Hematopoietic multipotent progenitor cell treated with erythropoietin and hydrocortisone succinate and interleukin-3 and kit ligand, for 4 days (in vitro differentiated cells): ENCODE measurements around the gene SVIL.
"Not testable (repeated sequence)": the region's sequence is repeated elsewhere in the genome, so short reads cannot be mapped to it uniquely, and the experiment has no call there.

Experiments used
- DNase-seq: peaks from one replicate; pipeline ENCODE4 v3.0.0-alpha.2; 2015

SVIL gene

DNA sequence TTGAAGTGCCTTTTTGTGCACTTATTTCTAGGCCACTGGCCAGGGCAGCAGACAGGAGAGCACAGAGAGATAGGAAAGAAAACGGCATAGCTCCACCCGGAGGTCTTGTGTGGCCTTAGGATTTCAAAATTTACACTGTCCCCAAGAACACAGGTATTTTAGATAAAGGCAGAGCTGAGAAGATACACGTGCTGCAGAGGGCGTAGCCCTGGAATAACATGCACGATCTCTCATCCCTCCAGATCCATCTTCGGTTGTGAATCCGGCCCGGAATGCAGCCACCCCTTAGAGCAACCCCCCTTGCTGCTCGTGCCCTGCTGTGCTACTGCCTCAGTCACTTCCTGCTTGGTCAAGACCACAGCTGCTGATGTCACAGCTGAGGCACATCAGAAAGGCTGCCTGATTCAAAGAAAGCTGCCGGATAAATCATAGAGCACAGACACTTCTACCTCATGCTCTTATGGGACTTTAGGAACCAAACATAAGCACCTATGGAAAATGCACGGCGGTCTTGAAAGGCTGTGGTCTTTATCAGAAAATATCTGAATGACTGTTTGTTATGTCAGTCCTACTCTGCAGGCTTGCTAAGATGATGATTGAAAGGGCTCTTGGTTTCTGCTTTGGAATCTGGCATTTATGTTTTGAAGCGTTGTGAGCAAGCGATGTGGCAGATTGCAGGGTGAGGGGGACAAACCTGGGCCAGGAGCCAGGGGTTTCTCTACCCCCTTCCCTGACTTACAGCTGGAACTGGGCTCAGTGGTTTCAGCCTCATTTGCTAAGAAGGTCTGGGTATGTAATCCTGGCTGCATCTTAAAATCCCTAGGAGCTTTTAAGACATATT is 152.0 kb downstream of the SVIL start:
- DNase-seq: peak; percentile 73

DNA sequence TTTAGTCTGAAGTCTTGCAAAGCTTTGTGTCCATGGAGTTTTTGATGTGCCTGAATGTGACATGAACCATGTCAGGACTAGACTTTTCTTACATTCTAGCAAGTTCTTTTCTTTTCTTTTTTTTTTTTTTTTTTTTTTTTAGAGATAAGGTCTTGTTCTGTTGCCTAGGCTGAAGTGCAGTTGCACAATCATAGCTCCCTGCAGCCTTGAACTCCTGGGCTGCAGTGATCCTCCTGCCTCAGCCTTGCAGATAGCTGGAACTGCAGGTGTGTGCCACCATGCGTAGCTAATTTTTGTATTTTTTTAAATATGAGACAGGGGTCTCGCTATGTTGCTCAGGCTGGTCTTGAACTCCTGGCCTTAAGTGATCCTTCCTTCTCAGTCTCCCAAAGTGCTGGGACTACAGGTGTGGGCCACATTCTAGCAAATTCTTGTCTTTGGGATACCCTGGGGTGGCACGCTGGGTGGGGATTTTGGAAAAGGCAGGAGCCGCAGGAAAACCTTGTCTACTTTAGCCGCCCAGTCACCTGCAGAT is 152.8 kb downstream of the SVIL start:
- DNase-seq: peak; percentile 34

DNA sequence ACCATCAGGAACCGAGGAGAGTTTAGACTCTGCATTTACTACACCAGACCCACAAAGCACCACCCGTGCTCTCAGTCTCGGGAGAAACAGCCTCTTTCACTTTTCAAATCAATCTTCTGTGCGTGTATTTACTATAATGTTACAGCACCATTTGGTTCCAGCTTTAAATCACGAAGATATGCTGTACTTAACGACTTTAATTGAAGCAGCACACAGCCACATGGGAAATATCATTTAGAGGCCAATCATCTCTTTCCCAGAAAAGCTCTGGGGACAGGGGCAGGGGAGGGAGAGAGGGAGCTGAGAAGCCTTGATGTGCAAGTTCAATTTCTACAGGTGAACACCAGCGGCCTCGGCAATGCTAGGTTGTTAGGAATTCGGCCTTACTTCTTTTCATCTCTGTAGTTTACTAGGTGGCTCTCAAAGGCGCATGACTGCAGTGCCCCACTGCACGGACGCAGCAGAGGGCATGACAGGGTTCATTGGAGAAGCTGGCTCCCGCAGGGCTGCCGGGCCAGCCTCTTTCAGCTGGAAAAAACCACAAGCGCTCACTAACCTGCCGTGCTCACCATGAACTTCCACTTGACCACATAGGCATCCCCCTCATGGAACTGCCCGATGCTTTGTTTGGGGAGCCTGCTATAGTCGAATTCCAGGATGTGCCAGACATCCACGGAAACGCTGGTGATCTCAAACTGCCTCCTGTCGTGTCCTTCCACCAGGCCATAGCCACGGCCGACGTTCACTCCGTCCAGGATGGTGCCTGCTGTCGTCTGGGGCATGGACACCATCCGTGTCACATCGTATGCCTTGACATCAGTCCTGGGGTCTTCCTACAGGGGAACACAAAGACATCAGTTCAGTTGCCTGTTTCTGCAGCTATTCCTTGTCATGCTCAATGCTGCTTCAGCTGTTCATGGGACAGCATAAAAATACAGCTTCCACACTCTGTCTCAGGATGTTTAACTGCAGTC is 154.5 kb downstream of the SVIL start:
- no peak for DNase-seq

DNA sequence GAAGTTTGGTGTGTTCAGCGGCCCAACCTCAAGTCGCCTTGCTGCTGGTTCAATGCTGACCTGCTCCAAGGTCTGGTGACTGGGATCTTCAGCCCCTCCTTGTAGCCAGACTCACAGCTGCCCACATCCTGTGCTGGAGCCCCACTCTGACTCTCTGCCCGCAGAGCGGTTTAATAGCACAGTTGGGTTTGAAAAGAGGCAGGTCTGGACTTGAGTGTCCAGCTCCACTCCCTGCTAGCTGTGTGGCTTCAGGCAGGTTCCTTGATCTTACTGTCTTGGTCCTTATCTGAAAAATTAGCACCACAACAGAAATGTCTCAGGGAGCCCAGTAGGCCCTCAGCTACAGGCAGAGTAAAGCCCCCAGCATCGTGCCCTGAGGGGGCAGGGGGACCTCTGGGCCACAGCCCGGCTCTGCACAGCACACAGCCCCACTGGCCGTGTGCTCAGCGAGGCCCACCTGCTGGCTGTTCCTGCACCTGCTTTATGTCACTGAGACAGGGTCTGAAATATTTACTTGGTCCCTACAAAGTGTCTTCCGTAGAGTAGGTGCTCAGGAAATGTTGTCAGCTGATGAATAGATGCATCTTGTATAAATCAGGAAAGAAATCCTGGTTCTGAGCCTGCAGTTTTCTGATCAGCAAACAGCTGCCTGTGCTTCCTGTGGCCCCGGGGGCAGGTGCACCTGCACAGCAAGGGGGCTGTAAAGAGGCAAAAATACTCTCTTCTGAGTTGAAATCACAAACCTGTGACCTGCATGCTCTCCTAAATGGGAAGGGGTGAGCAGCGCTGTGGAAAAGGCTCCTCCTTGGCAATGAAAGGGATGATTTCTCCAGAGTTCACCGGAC is 155.5 kb downstream of the SVIL start:
- DNase-seq: peak; percentile 63

DNA sequence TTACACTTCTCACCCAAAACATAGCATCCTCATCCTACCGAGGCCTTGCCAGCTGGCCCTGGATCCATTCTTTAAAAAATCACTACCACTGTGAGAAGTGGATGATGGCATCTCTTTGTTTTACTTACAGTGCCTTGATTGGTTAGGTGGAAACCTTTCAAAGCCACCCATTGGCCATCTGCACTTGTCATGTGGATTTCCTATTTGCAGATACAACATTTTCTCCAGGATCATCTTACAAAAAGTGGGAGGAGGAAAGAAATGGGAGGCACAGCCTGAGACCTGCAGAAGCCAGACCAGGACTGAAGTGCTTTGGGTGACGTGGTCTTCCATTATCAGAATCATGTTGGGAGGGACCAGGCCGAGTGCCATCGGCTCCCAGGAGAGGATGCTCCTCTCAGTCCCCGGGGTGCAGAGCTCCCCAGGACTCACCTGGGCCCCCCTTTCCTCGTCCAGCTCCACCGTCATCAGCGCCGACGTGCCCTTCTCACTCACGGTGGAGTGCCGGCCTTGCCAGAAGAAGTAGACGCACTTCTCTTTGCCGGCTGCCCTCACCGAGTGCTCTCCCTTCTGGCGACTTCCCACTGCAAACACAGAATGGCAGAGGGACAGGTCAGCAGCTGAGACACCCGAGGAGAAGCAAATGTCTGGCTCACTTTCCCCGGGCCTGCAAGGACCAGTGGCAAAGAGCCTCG is 161.2 kb downstream of the SVIL start:
- no peak for DNase-seq

DNA sequence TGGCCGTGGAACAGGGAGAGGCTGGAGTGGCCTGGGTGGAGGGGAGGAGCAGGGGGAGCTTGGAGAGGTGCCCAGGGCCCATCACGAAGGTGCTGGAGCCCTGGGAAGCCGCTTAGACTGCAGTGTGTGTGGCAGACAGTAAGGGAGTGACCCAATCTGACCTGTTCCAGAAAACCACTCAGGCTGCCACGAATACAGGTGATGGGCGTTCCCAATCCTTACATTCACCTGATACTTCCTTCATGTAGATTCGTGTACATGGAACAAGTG is 161.7 kb downstream of the SVIL start:
- DNase-seq: no peak

DNA sequence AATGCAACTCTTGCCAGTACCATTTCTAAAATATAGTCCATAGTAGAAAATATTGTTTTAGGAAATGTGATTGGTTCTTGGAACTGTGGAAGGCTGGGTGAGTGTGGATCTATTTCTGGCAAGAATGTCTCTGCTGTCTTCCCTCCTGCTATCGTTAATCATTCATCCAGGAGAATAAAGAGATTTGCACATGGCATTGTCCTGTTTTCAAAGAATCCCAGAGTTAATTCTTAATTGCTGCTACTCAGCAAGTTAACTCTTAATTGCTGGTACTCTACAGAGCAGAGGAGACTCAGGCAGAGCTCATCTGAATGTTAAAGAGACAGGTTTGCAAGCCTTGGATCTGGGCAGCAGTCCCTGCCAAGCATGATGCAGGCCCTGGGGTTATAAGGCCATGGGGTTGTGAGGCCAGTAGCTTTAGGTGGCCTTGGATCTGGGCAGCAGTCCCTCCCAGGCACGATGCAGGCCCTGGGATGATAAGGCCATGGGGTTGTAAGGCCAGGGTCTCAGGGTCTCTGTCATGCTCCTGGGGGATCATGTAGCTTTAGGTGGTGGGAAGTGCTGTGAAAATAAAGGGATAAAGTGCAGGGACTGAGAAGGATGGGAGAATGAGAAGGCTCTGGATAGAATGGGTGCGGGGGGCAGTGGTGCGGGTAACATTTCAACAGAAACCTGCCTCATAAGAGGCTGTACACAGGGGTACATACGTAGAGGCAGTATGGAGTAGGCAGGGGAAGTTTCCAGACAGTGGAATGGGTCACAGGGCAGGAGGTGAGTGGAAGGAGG is 162.3 kb downstream of the SVIL start:
- DNase-seq: no peak

DNA sequence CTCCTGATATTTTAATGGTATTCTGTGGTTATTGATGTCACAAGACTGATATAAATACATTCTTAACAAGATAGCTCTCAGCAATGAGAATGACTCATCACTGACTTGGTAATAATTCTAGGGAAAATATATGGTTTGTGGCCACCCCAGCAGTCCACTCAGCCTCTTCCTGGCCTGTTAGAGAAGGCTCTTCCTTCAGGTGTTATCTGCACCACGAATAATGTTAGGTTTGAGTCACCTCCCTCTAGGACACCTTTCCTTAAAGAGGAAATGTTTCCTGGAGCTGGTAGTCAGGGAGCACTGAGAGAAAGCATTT is 163.3 kb downstream of the SVIL start:
- DNase-seq: peak; percentile 58

DNA sequence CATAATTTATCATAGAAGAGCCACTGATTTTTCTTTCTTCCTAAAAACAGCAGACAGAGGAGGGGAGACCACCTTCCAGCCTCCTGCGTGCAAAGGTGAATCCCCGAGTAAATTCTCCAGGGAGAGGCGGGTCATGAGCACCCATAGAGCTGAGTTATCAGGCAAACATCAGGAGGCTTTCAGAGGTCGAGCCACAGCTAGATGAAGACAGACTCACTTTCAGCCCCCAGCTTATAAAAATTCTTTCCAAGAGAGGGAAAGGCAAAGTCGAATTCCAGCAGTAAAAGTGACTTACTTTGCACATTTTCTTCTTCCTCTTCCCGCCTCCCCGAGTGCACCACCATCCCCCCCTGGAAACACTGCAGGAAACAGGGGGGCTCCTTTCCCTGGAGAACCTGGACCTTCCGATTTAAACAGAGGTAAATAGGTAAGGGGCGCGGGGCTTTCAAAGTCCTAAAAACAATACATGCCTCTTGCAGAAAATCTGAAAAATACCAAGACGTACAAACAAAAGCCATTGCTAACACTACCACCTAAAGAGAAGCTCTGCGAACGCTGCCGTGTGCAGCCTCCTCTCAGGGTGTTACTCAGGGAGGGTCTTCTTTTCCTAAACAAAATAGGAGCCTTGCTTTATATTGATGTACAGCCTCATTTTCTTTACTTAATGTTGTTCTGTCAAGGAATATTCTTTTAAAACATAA is 163.8 kb downstream of the SVIL start:
- no peak for DNase-seq

DNA sequence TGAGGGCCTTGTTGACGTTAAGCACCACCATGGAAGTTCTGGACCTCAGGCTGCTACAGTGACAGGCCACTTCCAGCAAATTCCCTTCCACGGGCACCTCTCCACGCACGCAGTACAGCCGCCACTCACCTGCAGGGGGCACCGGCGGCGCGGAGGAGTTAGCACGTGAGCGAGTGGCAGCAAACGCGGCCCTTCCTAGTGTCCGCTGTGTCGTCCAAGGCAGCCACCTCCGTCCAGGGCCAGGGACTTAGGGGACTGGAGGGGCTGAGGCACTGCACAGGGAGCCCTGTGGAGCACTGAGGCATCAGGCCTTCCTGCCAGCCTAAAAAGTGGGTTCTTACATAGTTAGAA is 164.4 kb downstream of the SVIL start:
- peak; percentile 42 for DNase-seq

DNA sequence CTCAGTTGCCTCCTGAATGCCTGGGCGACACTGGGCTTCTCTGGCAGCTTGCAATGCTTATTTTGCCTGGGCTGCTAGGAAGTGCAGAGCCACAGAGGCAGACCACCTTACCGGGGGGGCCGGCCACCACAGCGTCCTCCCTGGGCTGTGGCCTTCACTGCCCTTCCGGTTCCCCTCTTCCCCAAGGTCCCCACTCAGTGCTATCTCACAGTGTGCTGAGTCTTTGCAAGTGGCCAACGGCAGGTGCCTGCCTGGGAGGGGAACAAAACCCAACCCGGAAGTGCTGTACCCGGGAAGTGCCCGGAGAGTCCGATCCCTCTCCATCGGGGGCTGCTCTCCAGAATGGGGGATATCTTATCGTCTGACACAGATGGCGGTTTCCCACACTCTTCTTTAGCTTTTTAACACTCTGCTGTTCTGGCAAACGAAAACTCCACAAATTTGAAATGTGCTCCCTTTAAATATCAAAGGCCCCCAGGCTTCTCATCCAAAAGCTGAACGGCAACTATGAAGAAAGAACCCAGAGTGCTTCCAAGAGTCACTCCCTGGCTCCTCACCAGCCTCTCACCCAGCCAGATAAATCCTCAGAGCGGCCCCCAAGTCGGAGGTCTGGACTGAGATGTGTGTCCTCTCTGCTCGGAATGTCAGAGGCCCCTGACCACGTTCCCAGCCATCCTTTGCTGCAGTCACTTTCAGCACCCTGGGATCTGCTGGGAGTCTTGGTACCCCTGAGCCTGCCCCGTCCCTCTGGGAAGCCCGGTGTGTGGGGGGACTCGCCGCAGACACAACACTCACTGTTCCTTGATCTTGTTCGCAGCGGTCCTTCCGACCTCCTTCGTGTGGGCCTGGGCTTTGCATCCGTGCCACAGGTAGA is 165.1 kb downstream of the SVIL start:
- no peak for DNase-seq

DNA sequence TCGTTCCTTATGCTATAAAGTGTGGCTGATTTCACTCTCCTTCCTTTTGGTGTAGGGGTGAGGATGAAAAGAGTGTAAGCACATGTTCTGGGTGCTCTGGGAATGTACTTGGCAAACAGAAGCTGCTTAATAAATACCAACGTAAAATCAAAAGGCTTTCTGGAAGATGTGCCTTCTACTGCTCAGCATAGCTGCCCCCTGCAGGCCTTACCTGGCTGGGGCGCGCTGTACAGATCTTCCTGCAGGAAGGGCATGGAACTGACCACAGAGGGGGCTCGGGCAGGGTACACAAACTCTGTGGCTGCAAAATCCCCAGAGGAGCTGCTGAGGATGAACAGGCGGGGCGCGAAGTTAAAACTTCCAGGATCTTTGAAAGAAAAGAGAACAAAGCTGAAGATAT is 169.4 kb downstream of the SVIL start:
- DNase-seq: no peak

DNA sequence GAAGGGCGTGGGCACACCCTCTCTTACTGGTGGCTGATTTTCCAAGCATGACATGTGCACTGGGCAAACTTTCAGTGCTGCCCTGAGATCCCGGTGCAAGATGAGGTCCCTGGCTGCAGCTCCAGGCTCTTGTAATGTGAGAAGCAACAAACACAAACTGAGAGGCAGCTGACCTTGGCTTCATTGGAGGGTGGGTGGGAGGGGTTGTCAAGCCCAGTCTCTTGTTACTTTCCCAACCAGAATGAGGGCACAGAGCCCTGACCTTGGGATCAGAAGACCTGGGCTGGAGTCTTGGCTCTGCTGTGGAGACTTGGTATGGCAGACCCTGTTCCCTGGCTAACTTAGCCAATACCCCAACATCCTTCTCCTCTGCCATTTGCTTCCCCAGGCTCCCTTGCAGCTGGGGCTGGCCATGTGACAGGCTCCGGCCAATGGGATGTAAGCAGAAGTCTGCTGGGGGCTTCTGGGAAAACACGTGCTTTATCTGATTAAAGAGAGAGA is 170.1 kb downstream of the SVIL start:
- DNase-seq: not testable (repeated sequence)

DNA sequence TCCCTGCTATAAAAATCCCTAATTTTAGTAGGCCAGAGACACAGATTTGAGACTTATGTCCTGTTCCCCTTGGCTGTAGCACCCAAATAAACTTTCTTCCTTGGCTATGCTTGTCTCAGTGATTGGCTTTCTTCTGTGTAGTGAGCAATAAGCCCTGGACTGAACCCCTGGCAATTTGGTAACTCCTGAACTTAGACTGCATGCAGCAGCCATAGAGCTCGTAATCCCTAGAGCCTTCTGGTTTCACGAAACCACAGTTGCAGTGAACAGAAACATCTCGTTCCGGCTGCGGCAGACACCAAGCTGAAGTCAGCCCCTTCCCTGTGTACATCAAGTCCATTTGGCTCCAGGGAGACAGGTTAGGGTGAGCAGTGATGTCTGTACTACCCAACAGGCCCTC is 173.7 kb downstream of the SVIL start:
- no peak for DNase-seq

DNA sequence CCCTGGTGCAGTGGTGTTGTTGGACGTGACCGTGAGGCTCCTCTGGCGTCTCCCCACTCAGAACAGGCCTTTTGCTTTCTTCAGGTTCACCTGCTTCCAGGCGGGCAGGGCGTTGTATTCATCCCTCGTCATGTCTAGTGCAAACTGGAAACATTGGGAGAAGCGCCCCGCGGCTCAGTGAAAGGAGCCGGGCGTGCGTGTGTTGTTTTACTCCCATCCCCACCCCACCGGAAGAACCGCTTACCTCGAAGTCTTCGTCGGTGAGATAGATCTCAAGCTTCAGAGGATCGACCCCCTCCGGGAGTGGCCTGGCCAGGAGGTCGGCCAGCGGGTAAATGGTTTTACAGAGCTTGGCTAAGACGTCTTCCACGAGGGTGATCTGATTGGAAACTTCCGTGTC is 176.6 kb downstream of the SVIL start:
- DNase-seq: not testable (repeated sequence)

DNA sequence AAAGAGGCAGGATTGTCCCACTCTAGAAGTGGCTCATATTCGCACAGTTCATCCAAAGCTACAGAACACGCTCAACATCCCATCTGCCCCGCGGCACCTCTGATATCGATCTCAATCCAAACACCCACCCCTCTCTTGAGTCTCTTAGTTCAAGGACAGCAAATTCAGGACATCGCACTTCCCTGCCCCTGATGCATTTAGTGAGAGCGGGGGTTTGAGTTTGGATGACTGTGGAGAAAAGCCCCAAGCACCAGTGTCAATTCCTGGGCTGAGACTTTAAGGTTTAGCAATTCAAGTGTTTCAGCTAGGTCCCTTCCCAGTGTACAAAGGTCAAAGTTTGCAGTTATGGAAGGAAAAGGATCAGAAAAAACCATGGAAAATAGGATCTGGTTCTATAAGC is 179.7 kb downstream of the SVIL start:
- no peak for DNase-seq

DNA sequence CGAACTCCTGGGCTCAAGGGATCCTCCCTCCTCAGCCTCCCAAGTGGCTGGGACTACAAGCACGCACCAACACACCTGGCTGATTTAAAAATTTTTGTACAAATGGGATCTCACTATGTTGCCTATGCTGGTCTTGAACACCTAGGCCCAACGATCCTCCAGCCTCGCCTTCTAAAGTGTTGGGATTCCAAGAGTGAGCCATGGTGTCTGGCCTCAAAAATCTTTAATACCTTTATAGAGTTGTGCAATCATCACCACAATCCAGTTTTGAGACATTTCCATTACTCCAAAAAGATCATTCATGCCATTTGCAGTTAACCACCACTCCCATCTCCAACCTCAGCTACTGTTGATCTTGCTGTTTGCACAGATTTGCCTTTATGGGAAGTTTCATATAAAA is 180.5 kb downstream of the SVIL start:
- DNase-seq: no peak

DNA sequence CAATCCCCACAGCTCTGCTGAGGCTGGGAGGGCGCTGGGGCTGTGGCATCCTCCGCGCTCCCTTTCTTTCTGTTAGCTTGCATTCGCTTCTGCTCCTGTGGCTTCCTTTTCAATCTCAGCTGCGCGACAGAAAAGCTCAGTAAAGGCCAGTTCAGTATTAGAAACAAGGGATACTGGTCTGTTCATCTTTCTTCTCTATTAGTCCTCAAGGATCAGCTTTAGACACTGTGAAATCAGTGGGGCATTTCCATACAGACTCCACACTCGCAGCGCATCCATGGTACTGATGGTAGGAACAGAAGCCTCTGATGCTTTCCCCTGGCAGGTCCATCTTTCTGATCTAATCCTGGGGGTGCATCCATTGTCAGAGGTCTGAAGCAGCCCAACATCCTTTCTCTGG is 182.2 kb downstream of the SVIL start:
- no peak for DNase-seq

DNA sequence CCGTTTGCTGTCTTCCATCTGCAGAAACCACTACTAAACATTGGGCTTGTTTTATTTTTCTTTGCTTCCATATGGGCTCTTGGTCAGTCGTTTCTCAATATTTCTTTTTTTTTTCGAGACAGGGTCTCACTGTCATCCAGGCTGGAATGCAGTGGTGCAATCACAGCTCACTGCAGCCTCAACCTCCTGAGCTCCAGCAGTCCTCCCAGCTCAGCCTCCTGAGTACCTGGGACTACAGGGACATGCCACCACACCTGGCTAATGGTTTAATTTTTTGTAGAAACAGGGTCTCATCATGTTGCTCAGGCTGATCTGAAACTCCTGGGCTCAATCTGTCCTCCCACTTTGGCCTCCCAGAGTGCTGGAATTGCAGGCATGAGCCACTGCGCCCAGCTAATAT is 182.8 kb downstream of the SVIL start:
- DNase-seq: no peak

DNA sequence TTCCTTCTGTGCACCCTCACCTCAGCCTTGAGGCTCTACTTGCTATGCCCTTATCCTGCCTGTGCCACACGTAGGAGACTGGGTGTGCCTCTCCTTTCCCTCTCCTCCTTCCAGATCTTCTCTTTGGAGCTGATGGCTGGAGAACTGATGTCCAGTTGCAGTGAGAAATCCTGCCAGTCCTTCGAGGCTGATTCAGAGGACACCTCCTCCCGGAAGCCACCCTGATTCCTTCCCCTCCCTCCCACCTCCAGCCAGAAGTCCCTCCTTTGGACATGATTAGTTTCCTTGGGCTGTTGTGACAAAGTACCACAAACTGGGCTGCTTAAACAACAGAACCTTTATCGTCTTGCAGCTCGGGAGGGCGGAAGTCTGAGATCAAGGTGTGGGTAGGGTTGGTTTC is 184.4 kb downstream of the SVIL start:
- DNase-seq: no peak
